ENCODE data around the gene GJB3. TPM values are rescaled to one million over a fixed set of nuclear protein-coding genes. Genes with fewer than 3 reads are reported as not detected.

Gene GJB3
- total and polyA plus RNA-seq, 4 donors, result 0.15 to 0.33 (median 0.17) TPM; not detected in 1

- no peak for TF ChIP-seq ZBTB33 (IDR thresholded peaks at IDR 0.05)
- TF ChIP-seq JUND (IDR thresholded peaks at IDR 0.05), result no peak
- no peak for TF ChIP-seq MAX (IDR thresholded peaks at IDR 0.05)
- TF ChIP-seq RXRA (IDR thresholded peaks at IDR 0.05), result no peak
Measured at GRCh38 chr1:34750610-34751009, 30.4 kb upstream of the GJB3 start (continued).

- no peak for TF ChIP-seq TAF1 (conservative IDR thresholded peaks at IDR 0.05)
- TF ChIP-seq RAD21 (IDR thresholded peaks at IDR 0.05), result no peak
- TF ChIP-seq JUND (IDR thresholded peaks at IDR 0.05), result no peak
- TF ChIP-seq HNF4A (conservative IDR thresholded peaks at IDR 0.05), result no peak
- no peak for TF ChIP-seq CTCF (IDR thresholded peaks at IDR 0.05; ENCODE audit: low read depth, low read length, missing input control)
- no peak for TF ChIP-seq SP1 (IDR thresholded peaks at IDR 0.05)
- no peak for TF ChIP-seq ZBTB33 (IDR thresholded peaks at IDR 0.05)
- no peak for TF ChIP-seq FOXA1 (IDR thresholded peaks at IDR 0.05)
- no peak overlapping the region for H3K27ac ChIP-seq (ENCODE audit: low read depth in 1 of 2, low read length in 2 of 2)
- no peaks in the 10 kb centered on the region for H3K4me1 ChIP-seq (ENCODE audit: control insufficient read depth in 4 of 4, insufficient read depth in 4 of 4, low read length in 3 of 4)
- H3K9me3 ChIP-seq (ENCODE audit: control insufficient read depth in 4 of 4, low read length in 3 of 4), result no peaks in the 10 kb centered on the region
- WGBS, result 94% methylated on average over 3 of the region's 3 CpGs
- H3K27me3 ChIP-seq (ENCODE audit: control insufficient read depth in 4 of 4, insufficient read depth in 4 of 4, low read length in 3 of 4), result no peaks in the 10 kb centered on the region
- H3K4me3 ChIP-seq (ENCODE audit: low read depth in 1 of 3, low read length in 3 of 3), result no peak overlapping the region
- H3K36me3 ChIP-seq (ENCODE audit: control insufficient read depth in 4 of 4, insufficient read depth in 3 of 4, low read depth in 1 of 4, low read length in 3 of 4), result no peaks in the 10 kb centered on the region
- no peak overlapping the region for H3K9ac ChIP-seq (ENCODE audit: low read depth in 1 of 2, low read length in 2 of 2)
- no peak for DNase-seq (ENCODE audit: low spot score)
Measured at GRCh38 chr1:34753163-34753562, 27.9 kb upstream of the GJB3 start.

GRCh38 chr1:34754964-34755637 lies 25.9 kb upstream of the GJB3 start, which contains the start of gene GJB5:
TSS of gene GJB5 (plus strand) at chr1:34755047. CDS start at chr1:34757331, 2,284 bp downstream.
- DNase-seq (ENCODE audit: low spot score), result no peak
- no peaks in the 10 kb centered on the region for H3K4me1 ChIP-seq (ENCODE audit: control insufficient read depth in 4 of 4, insufficient read depth in 4 of 4, low read length in 3 of 4)
- H3K4me3 ChIP-seq (ENCODE audit: low read depth in 1 of 3, low read length in 3 of 3), result no peak within 1 kb of the TSS
- no peaks in the 10 kb centered on the region for H3K9me3 ChIP-seq (ENCODE audit: control insufficient read depth in 4 of 4, low read length in 3 of 4)
- TF ChIP-seq GABPA (IDR thresholded peaks at IDR 0.05 in 1 of 2, conservative IDR thresholded peaks at IDR 0.05 in 1 of 2) (no peak), YY1 (IDR thresholded peaks at IDR 0.05) (no peak), HNF4G (IDR thresholded peaks at IDR 0.05) (no peak), REST (IDR thresholded peaks at IDR 0.05) (no peak)
- no peak within 1 kb of the TSS for H3K9ac ChIP-seq (ENCODE audit: low read depth in 1 of 2, low read length in 2 of 2)
- 79% methylated on average over 13 of the region's 13 CpGs for WGBS
- no peaks in the 10 kb centered on the region for H3K27me3 ChIP-seq (ENCODE audit: control insufficient read depth in 4 of 4, insufficient read depth in 4 of 4, low read length in 3 of 4)
- no peaks in the 10 kb centered on the region for H3K36me3 ChIP-seq (ENCODE audit: control insufficient read depth in 4 of 4, insufficient read depth in 3 of 4, low read depth in 1 of 4, low read length in 3 of 4)
- no peak within 1 kb of the TSS for H3K27ac ChIP-seq (ENCODE audit: low read depth in 1 of 2, low read length in 2 of 2)

Measured in liver (tissue), 9 donors.